ENCODE data around the gene CGNL1.

DNA sequence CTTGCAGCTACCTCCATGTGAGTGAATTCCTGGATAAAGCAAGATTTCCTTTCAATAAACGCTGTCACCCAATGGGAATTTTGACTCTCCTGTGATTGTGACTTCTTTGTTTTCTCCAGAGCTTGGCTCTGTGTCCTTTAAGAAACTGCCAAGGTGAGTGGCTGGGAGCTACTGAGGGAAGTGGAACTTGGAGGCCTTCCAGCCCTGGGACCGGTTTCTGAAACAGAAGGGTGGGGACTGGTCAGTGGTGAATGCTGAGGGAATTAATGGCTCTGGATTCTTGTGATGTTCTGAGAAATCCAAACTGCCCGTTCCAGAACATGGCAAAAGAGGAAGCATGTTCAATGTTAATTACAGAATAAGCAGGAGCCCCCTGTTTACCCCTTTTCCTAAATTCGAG lies 174.3 kb downstream of the CGNL1 start:
- TF ChIP-seq CTCF (IDR thresholded peaks at IDR 0.05): no peak
- TF ChIP-seq EZH2 (IDR thresholded peaks at IDR 0.05): no peak
